GM12872 (cell line): ENCODE data around the gene SLC9C2.

Source experiments
- TF ChIP-seq, protein P1 (sequence below): IDR thresholded peaks from 3 replicates; pipeline ENCODE4 v1.5.1; 2011; ENCODE audit warnings: low read depth, mild to moderate bottlenecking, low read length, moderate library complexity; ENCODE audit not compliant: insufficient read depth

SLC9C2 gene

DNA sequence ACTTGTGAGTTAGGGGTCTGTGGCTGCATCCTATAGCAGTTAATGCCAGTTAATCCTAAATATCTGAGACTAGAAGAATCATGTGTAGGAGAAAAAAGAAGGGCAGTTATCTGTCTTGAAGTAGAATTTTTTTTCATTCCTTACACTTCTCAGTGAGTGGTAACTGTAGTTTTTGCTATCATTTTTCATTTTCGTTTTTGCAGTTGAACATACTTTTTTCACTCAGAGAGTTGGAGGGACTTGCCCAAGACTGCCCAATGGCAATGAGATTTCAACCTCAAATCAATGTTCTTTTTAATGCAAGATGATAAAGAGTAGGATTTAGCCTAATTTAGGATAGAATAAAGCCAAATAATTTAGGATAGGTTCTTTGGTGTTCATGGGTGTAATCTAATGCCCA is 120.2 kb downstream of the SLC9C2 start:
- TF ChIP-seq, protein P1, sequence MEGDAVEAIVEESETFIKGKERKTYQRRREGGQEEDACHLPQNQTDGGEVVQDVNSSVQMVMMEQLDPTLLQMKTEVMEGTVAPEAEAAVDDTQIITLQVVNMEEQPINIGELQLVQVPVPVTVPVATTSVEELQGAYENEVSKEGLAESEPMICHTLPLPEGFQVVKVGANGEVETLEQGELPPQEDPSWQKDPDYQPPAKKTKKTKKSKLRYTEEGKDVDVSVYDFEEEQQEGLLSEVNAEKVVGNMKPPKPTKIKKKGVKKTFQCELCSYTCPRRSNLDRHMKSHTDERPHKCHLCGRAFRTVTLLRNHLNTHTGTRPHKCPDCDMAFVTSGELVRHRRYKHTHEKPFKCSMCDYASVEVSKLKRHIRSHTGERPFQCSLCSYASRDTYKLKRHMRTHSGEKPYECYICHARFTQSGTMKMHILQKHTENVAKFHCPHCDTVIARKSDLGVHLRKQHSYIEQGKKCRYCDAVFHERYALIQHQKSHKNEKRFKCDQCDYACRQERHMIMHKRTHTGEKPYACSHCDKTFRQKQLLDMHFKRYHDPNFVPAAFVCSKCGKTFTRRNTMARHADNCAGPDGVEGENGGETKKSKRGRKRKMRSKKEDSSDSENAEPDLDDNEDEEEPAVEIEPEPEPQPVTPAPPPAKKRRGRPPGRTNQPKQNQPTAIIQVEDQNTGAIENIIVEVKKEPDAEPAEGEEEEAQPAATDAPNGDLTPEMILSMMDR, result no peak

DNA sequence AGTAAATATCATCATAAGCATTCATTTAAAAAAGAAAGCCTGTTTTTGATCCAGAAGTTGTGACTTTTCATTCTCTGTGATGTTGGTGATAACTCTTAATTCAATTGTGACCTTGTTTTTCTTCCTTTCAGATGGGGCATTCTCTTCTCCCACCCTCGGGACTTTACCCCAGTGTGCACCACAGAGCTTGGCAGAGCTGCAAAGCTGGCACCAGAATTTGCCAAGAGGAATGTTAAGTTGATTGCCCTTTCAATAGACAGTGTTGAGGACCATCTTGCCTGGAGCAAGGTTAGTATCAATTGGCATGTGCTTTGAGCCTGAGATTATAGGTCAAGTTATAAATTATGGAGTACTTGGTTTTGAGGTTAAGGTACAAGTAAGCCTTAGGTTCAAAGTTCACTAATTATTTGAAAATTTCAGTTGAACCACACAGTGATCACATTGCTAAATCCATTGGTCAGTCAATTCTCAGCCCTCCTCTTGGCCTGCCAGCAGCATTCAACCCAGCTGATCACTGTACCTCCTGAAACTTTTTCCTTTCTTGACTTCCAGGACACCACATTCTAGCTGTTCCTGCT is 121.6 kb downstream of the SLC9C2 start:
- TF ChIP-seq, protein P1, result no peak

DNA sequence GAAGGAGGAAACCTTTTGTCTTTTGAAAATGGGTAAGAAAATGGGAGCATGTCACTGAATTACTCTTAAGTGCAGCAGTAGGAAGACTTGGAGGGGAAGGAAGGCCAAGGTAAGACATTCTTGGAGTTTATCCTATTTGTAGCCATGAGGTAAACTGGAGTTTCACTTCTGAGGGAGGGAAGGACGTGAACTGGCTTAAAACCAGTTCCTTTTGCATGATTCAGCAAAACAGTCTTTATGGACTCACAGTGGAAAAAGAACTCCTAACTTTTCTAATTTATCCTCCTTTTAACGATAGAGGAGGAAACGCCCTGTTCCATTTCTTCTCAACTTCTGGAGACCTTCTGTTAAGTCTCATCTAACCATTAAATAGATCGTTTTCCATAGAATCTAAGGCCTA is 123.2 kb downstream of the SLC9C2 start:
- TF ChIP-seq, protein P1, result no peak

DNA sequence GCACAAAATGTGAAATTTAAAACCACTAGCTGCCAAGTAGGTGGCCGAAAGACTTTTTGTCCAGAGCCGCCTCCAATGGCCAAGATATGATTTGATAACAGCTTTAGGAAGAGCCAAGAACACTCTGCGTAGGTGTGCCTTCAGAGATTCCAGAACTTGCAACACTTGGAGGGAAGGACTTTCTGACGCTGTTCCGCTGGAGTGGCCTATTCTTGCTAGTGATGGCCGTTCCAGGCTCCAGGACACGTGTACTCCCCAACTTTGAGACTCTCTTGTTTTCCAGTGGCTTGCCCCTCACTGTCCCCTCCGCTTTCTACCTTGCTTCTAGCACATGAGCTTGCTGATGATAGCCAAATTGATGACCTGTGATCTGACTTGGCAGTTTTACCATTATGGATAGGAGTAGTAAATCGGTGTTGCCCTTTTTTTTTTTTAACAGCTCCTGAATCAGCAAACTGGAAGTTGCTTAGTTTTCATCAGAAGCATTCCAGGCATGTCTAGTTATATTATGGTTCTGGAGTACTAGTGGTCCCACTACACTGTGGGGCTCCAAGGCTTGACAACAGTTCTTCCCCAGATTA is 124.7 kb downstream of the SLC9C2 start:
- TF ChIP-seq, protein P1, result no peak

DNA sequence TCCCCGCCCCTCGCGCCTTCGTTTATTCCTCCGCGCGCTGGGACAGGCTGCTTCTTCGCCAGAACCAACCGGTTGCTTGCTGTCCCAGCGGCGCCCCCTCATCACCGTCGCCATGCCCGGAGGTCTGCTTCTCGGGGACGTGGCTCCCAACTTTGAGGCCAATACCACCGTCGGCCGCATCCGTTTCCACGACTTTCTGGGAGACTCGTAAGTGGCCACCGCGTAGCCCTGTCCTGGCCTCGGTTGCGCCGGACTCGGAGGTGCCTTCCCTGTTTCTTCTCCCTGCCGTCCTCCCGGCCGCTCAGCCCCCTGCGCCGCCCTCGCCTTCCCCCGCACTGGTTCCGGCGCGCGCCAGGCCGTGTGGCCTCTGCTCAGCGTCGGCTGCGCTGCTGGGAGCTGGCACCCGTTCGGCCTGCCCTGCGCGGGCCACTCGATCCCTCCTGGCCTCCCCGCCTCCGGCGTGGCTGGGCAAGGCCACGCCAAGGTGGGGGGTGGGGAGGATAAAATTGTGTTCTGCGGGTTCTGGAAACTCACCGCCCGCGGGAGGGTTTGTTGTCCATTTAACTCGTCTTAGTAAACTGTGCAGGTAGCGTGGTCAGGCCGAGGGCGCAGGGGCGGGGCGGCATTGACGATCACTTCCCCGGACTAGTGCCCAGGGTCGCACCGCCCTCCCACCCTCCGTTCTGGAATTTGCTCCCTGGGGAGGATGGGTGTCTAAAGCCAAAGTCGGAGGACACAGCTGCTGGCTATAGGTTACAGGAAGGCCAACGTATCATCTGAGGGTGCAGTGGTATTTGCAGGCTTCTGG is 125.4 kb downstream of the SLC9C2 start, which contains the start of gene PRDX6:
PRDX6 (plus strand) TSS at position 50 of the 808 bp plus-strand sequence; CDS start at position 113, 63 bp downstream.
- TF ChIP-seq, protein P1, result no peak

DNA sequence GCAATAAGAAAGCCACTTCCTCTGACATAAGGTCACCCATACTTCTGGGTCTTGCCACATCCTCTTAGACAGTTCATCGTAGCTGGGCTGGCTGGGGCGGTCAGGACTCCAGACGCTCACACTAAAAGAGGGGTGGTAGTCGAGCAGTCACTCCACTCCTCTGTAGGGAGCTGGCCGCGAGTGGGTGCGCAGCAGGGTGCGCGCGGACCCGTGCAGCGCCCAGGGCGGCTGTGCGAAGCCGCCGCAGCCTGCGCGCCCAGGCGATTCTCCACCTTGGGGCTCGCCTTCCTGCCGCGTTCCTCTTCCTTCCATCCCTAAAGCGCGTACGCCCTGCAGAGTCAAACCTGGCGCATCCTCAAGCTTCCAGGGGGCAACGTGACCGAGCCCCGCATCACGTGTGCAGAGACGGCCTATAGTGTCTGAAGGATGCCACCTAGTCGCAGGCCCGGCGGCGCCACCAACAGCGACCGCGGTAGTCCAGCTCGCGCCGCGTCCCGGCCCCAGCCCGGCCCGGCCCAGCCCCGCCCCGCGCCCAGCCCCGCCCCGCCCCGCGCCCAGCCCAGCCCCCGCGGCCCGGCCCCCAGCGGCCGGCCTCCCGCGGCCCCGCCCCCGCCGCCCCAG is 126.1 kb downstream of the SLC9C2 start:
- TF ChIP-seq, protein P1, result no peak

DNA sequence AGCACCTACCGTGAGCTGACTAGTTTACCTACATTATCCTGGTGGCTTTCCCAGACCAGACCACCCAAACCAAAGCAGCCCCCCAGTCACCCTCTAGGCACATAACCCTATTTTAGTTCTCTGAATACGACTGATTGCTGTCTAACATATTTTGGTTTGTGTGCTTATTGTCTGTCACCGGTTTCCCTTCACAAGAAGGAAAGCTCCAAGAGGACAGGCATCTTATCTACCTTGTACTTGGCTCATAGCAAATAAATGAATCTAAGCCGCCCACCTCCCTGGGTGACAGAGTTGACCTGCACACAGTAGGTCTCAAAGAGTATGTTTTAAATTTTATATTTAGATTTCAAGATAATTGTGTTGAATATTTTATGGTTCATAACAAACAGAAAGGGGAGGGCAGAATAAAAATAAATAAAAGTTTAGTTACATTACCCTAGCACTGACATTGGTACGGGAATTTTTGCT is 126.6 kb downstream of the SLC9C2 start:
- TF ChIP-seq, protein P1, result no peak
